HG02798 (cell line): ENCODE data around the gene ACVR1.

Experiments
- ATAC-seq: cut with Tn5 transposase; IDR thresholded peaks from one replicate; pipeline ENCODE4 v1.9.1; 2021; ENCODE audit warnings: mild to moderate bottlenecking; ENCODE audit not compliant: unreplicated experiment, poor library complexity

ACVR1 gene

GRCh38 chr2:157857881-157858280 is 18.2 kb downstream of the ACVR1 start:
- no peak for ATAC-seq

GRCh38 chr2:157856187-157856515 is 20.0 kb downstream of the ACVR1 start:
- ATAC-seq = no peak

- no peak for ATAC-seq
Observed at GRCh38 chr2:157853820-157854219, 22.3 kb downstream of the ACVR1 start.

GRCh38 chr2:157853211-157853610 is 22.9 kb downstream of the ACVR1 start:
- no peak for ATAC-seq

GRCh38 chr2:157849591-157849990 is 26.5 kb downstream of the ACVR1 start:
- no peak for ATAC-seq

GRCh38 chr2:157848213-157848612 is 27.9 kb downstream of the ACVR1 start:
- ATAC-seq = no peak

- no peak for ATAC-seq
Observed at GRCh38 chr2:157845081-157845480, 31.0 kb downstream of the ACVR1 start.

GRCh38 chr2:157843935-157844334 is 32.2 kb downstream of the ACVR1 start:
- ATAC-seq = no peak

GRCh38 chr2:157843081-157843480 is 33.0 kb downstream of the ACVR1 start:
- ATAC-seq = no peak

- ATAC-seq = no peak
Observed at GRCh38 chr2:157842106-157842879, 33.8 kb downstream of the ACVR1 start.

- no peak for ATAC-seq
Observed at GRCh38 chr2:157841485-157841884, 34.6 kb downstream of the ACVR1 start.

- no peak for ATAC-seq
Observed at GRCh38 chr2:157840568-157841156, 35.5 kb downstream of the ACVR1 start.

GRCh38 chr2:157839822-157840221 is 36.3 kb downstream of the ACVR1 start:
- no peak for ATAC-seq

- no peak for ATAC-seq
Observed at GRCh38 chr2:157839162-157839801, 36.8 kb downstream of the ACVR1 start.

- no peak for ATAC-seq
Observed at GRCh38 chr2:157838442-157839161, 37.5 kb downstream of the ACVR1 start.

- no peak for ATAC-seq
Observed at GRCh38 chr2:157837851-157838441, 38.2 kb downstream of the ACVR1 start.

GRCh38 chr2:157836531-157836930 is 39.6 kb downstream of the ACVR1 start:
- ATAC-seq = no peak

GRCh38 chr2:157835425-157835824 is 40.7 kb downstream of the ACVR1 start:
- ATAC-seq = no peak

GRCh38 chr2:157835006-157835405 is 41.1 kb downstream of the ACVR1 start:
- ATAC-seq = no peak

- ATAC-seq = no peak
Observed at GRCh38 chr2:157833721-157834120, 42.4 kb downstream of the ACVR1 start.
